ENCODE measurements around the gene PDILT. TPM values are rescaled to one million over a fixed set of nuclear protein-coding genes. Genes with fewer than 3 reads are reported as not detected.

PDILT gene
- total and polyA plus RNA-seq, 2 of the 8 experiments (the other 6 are each of a cell fraction or from before 2014, with no cell fraction given): not detected

DNA sequence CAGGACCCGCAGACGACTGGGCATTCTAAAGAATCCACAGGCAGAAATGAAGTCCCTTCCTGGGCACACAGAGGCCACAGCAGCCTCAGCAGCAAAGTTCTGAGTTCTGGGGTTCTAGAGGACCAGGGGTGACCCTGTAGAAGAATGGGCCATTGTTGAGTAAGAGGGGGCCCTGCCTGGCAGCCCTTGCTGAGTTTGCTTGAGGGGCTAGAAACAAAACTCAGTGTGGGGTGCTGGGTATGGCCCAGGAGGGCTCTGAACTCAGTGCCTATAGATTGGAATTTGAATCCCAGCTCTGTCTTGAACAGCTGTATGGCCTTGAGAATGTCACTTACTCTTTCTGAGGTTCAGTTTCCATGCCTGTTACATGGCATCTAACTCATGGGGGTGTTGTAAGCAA lies at the start of gene PDILT (continued):
- TF ChIP-seq CHD7 (IDR thresholded peaks at IDR 0.05; ENCODE audit: insufficient replicate concordance, low read length): no peak
- no peak for TF ChIP-seq CTBP2 (IDR thresholded peaks at IDR 0.05; ENCODE audit: borderline replicate concordance, insufficient read depth, insufficient read length, low read length)
- no peak for TF ChIP-seq NRF1 (IDR thresholded peaks at IDR 0.05; ENCODE audit: low read depth, low read length)
- no peak for TF ChIP-seq EGR1 (IDR thresholded peaks at IDR 0.05; ENCODE audit: borderline replicate concordance, low read depth, low read length)

All from H1 (cell line).